GM19239 (cell line): Measurements from ENCODE around the gene PLXNA4.
A peak's percentile ranks its signal among the peaks of the same experiment; 100 is the strongest.

Experiments used
- DNase-seq: peaks from one replicate; pipeline ENCODE4 v3.0.0; 2011; ENCODE audit warnings: low spot score; ENCODE audit not compliant: insufficient read length
- FAIRE-seq: peaks from 2 replicates; lab custom pipeline; 2011; peaks lifted over from hg19 to GRCh38; lab: Jason Lieb, UNC

PLXNA4 gene

GRCh38 chr7:132592231-132592920 lies 16.1 kb upstream of the PLXNA4 start:
- no peak for DNase-seq
- no peak for FAIRE-seq

- FAIRE-seq, result no peak
- DNase-seq, result no peak
These were observed 13.9 kb upstream of the PLXNA4 start for GRCh38 chr7:132590162-132590561.

- FAIRE-seq (no peak), DNase-seq (no peak)
These were observed 12.3 kb upstream of the PLXNA4 start for GRCh38 chr7:132588596-132588995.

- FAIRE-seq (no peak), DNase-seq (no peak)
These were observed 8.7 kb upstream of the PLXNA4 start for GRCh38 chr7:132584796-132585494.

GRCh38 chr7:132581431-132581830 lies 5.2 kb upstream of the PLXNA4 start:
- DNase-seq (no peak), FAIRE-seq (no peak)

- FAIRE-seq (peak; percentile 91), DNase-seq (peak; percentile 68)
These were observed 4.5 kb upstream of the PLXNA4 start for GRCh38 chr7:132580717-132581285.

GRCh38 chr7:132580277-132580676 lies 4.0 kb upstream of the PLXNA4 start:
- DNase-seq (no peak), FAIRE-seq (no peak)

GRCh38 chr7:132579260-132579899 lies 3.1 kb upstream of the PLXNA4 start:
- no peak for FAIRE-seq
- DNase-seq, result no peak

- DNase-seq, result no peak
- FAIRE-seq, result no peak
These were observed 2.6 kb upstream of the PLXNA4 start for GRCh38 chr7:132578826-132579225.

- DNase-seq, result no peak
- FAIRE-seq, result no peak
These were observed 1.7 kb upstream of the PLXNA4 start for GRCh38 chr7:132578050-132578370.

GRCh38 chr7:132577206-132578049 lies 1.2 kb upstream of the PLXNA4 start:
- FAIRE-seq (no peak), DNase-seq (no peak)

- FAIRE-seq (no peak), DNase-seq (no peak)
These were observed 433 bp upstream of the PLXNA4 start for GRCh38 chr7:132576721-132577085.

GRCh38 chr7:132575419-132575981 lies 770 bp downstream of the PLXNA4 start:
- DNase-seq (no peak), FAIRE-seq (no peak)

- DNase-seq (no peak), FAIRE-seq (no peak)
These were observed 2.0 kb downstream of the PLXNA4 start for GRCh38 chr7:132574223-132574622.

- no peak for FAIRE-seq
These were observed 2.9 kb downstream of the PLXNA4 start for GRCh38 chr7:132573251-132573955.

GRCh38 chr7:132572526-132572925 lies 3.7 kb downstream of the PLXNA4 start:
- DNase-seq (no peak), FAIRE-seq (no peak)

More at GRCh38 chr7:132573251-132573955, 2.9 kb downstream of the PLXNA4 start:
- no peak for DNase-seq

- DNase-seq (no peak), FAIRE-seq (no peak)
These were observed 4.3 kb downstream of the PLXNA4 start for GRCh38 chr7:132571970-132572369.

GRCh38 chr7:132569884-132570614 lies 6.2 kb downstream of the PLXNA4 start:
- no peak for FAIRE-seq
- DNase-seq, result no peak

GRCh38 chr7:132568962-132569361 lies 7.3 kb downstream of the PLXNA4 start:
- no peak for FAIRE-seq
- DNase-seq, result no peak
